OCI-LY7 (cell line): ENCODE data around the gene SPEM2. TPM values are rescaled to one million over a fixed set of nuclear protein-coding genes. Genes with fewer than 3 reads are reported as not detected.

Source experiments
- BruUV-seq: library from RNA; stranded (reverse); fragments of 400-500 nt; replicated peaks from 2 replicates; lab custom pipeline; 2021; lab: Mats Ljungman, UMichigan
- CTCF ChIA-PET: fragments of 300-600 bp; sonication (Branson Sonifier 250); formaldehyde crosslinking; loops from one replicate; lab custom pipeline; 2022; ENCODE audit warnings: antibody characterized with exemption; ENCODE audit not compliant: unreplicated experiment; lab: Charles Lee
- POLR2A ChIA-PET: fragments of 300-600 bp; sonication (Branson Sonifier 250); formaldehyde crosslinking; loops from one replicate; lab custom pipeline; 2022; ENCODE audit warnings: antibody characterized with exemption; lab: Charles Lee
- DNase-seq: peaks from one replicate; pipeline ENCODE4 v3.0.0-alpha.2; 2015; ENCODE audit warnings: low spot score
- H2AFZ ChIP-seq: fragments of 200-600 bp; sonication (generic), shearing (Covaris generic); 2 replicates; pipeline ENCODE4 v1.6.1; 2014; ENCODE audit warnings: mild to moderate bottlenecking, antibody characterized with exemption, low read length, moderate library complexity
- H3K27ac ChIP-seq: fragments of 200-600 bp; sonication (generic); 2 replicates; pipeline ENCODE4 v1.5.1; 2014; ENCODE audit warnings: mixed run types, low read depth, mild to moderate bottlenecking, moderate library complexity, low read length, inconsistent platforms; ENCODE audit not compliant: poor library complexity, severe bottlenecking
- H3K36me3 ChIP-seq: fragments of 200-600 bp; sonication (generic); 2 replicates; pipeline ENCODE4 v1.6.1; 2014; ENCODE audit warnings: mild to moderate bottlenecking, antibody characterized with exemption, low read length, moderate library complexity, mixed read lengths; ENCODE audit not compliant: insufficient read depth
- H3K4me1 ChIP-seq: fragments of 200-600 bp; sonication (generic); 2 replicates; pipeline ENCODE4 v1.5.1; 2014; ENCODE audit warnings: mild to moderate bottlenecking, low read length; ENCODE audit not compliant: insufficient read depth, poor library complexity, severe bottlenecking
- H3K4me2 ChIP-seq: fragments of 200-600 bp; sonication (generic); 2 replicates; pipeline ENCODE4 v1.6.1; 2014; ENCODE audit warnings: mild to moderate bottlenecking, low read length
- H3K4me3 ChIP-seq: fragments of 200-600 bp; sonication (generic); 2 replicates; pipeline ENCODE4 v1.5.1; 2014; ENCODE audit warnings: mild to moderate bottlenecking, low read depth, low read length; ENCODE audit not compliant: poor library complexity, severe bottlenecking
- H3K79me2 ChIP-seq: fragments of 200-600 bp; sonication (generic); 2 replicates; pipeline ENCODE4 v1.6.1; 2016; ENCODE audit warnings: low read depth, mild to moderate bottlenecking, low read length, moderate library complexity, mixed read lengths; ENCODE audit not compliant: insufficient read depth
- H3K9me2 ChIP-seq: fragments of 200-600 bp; sonication (generic); 2 replicates; pipeline ENCODE4 v1.6.1; 2016; ENCODE audit warnings: mild to moderate bottlenecking, low read length, mixed read lengths; ENCODE audit not compliant: insufficient read depth
- H3K9me3 ChIP-seq: fragments of 200-600 bp; sonication (generic); 2 replicates; pipeline ENCODE4 v1.6.1; 2014; ENCODE audit warnings: mild to moderate bottlenecking, mixed run types, low read length, mixed read lengths
- H4K20me1 ChIP-seq: fragments of 200-600 bp; sonication (generic); 2 replicates; pipeline ENCODE4 v1.6.1; 2014; ENCODE audit warnings: mild to moderate bottlenecking, antibody characterized with exemption, low read length, moderate library complexity, mixed read lengths; ENCODE audit not compliant: insufficient read depth
- CTCF ChIP-seq: fragments of 200-600 bp; sonication (generic); conservative IDR thresholded peaks from 2 replicates; pipeline ENCODE4 v1.5.1; 2014; ENCODE audit warnings: mild to moderate bottlenecking, antibody characterized with exemption, low read length, moderate library complexity, mixed read lengths
- EZH2phosphoT487 ChIP-seq: fragments of 200-600 bp; sonication (generic); IDR thresholded peaks from 2 replicates; pipeline ENCODE4 v1.6.1; 2018; ENCODE audit warnings: low read depth, borderline replicate concordance, mild to moderate bottlenecking, mixed run types, antibody characterized with exemption, low read length, moderate library complexity, mixed read lengths
- intact Hi-C: fragments of 100-400 bp; cut with micrococcal nuclease; formaldehyde crosslinking; loops from one replicate; pipeline ENCODE4 v1.10.0; 2022; ENCODE audit not compliant: unreplicated experiment
- total RNA-seq, 2 experiments: library from RNA; depleted of rRNA in 1 of 2; stranded (reverse); fragments of >200 nt in 1 of 2; shearing (Covaris generic) in 1 of 2; gene quantifications; 2 replicates each; pipeline ENCODE4 v1.2.3, GENCODE V29; 2014 to 2022

The SPEM2 gene
- total RNA-seq, 2 experiments from 2014 or later, result not detected

- no peaks in the 10 kb centered on the region for H3K9me3 ChIP-seq
- CTCF ChIA-PET, result interaction anchor here (0.9 kb wide), 1 partner anchor 11 kb away, joined by 3 read pairs; the partner anchor contains the start of gene TMEM256
- H3K79me2 ChIP-seq, result no peaks in the 10 kb centered on the region
- intact Hi-C loops, result no loop called here
- H3K4me3 ChIP-seq, result no peak overlapping the region
- no peak overlapping the region for H2AFZ ChIP-seq
- POLR2A ChIA-PET, result no interaction called here
- DNase-seq, result no peak
- no peaks in the 10 kb centered on the region for H3K36me3 ChIP-seq
- no peaks in the 10 kb centered on the region for H3K9me2 ChIP-seq
- H3K27ac ChIP-seq, result no peak overlapping the region
- no peak overlapping the region for H3K4me2 ChIP-seq
- BruUV-seq, result no TSS peak
- H4K20me1 ChIP-seq, result no peaks in the 10 kb centered on the region
- H3K4me1 ChIP-seq, result no peaks in the 10 kb centered on the region
- TF ChIP-seq EZH2phosphoT487 (no peak), CTCF (no peak)
Observed at GRCh38 chr17:7414837-7415236, 10.6 kb upstream of the SPEM2 start.

- Histone ChIP-seq H3K4me1 (no peaks in the 10 kb centered on the region), H3K4me2 (no peak overlapping the region), H3K79me2 (no peaks in the 10 kb centered on the region), H3K9me3 (no peaks in the 10 kb centered on the region), H3K9me2 (no peaks in the 10 kb centered on the region), H2AFZ (no peak overlapping the region), H3K27ac (no peak overlapping the region), H3K4me3 (no peak overlapping the region), H4K20me1 (no peaks in the 10 kb centered on the region), H3K36me3 (no peaks in the 10 kb centered on the region)
- ChIA-PET POLR2A (interaction anchor here (0.6 kb wide), 2 partner anchors 61 to 112 kb away, joined by 3 to 6 read pairs; partner anchors contain the start of gene TMEM95), CTCF (no interaction called here)
- intact Hi-C loops, result no loop called here
- DNase-seq, result no peak
- BruUV-seq, result no TSS peak
- TF ChIP-seq EZH2phosphoT487, result no peak
- no peak for TF ChIP-seq CTCF
Observed at GRCh38 chr17:7415784-7416183, 9.6 kb upstream of the SPEM2 start.

- no peaks in the 10 kb centered on the region for H3K9me3 ChIP-seq
- H3K9me2 ChIP-seq, result no peaks in the 10 kb centered on the region
- no peaks in the 10 kb centered on the region for H3K36me3 ChIP-seq
- ChIA-PET CTCF (no interaction called here), POLR2A (interaction anchor here (0.6 kb wide), 2 partner anchors 61 to 113 kb away, joined by 3 to 6 read pairs; partner anchors contain the start of gene TMEM95)
- no peaks in the 10 kb centered on the region for H3K79me2 ChIP-seq
- no TSS peak for BruUV-seq
- H2AFZ ChIP-seq, result no peak overlapping the region
- no peaks in the 10 kb centered on the region for H3K4me1 ChIP-seq
- H4K20me1 ChIP-seq, result no peaks in the 10 kb centered on the region
- no peak overlapping the region for H3K27ac ChIP-seq
- DNase-seq, result no peak
- H3K4me2 ChIP-seq, result no peak overlapping the region
- TF ChIP-seq EZH2phosphoT487 (no peak), CTCF (peak; percentile 36)
- H3K4me3 ChIP-seq, result no peak overlapping the region
- intact Hi-C loops, result no loop called here
Observed at GRCh38 chr17:7416323-7416722, 9.1 kb upstream of the SPEM2 start.
